ENCODE results near the gene GOLGA6L10.
"Not testable (repeated sequence)": the region's sequence is repeated elsewhere in the genome, so short reads cannot be mapped to it uniquely, and the experiment has no call there.

GOLGA6L10 gene, protein sequence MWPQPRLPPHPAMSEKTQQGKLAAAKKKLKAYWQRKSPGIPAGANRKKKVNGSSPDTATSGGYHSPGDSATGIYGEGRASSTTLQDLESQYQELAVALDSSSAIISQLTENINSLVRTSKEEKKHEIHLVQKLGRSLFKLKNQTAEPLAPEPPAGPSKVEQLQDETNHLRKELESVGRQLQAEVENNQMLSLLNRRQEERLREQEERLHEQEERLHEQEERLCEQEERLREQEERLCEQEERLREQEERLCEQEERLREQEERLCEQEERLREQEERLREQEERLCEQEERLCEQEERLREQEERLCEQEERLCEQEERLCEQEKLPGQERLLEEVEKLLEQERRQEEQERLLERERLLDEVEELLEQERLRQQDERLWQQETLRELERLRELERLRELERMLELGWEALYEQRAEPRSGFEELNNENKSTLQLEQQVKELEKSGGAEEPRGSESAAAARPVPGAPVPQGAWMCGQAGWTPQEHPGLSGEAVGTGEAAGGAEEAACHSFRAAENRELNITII

DNA sequence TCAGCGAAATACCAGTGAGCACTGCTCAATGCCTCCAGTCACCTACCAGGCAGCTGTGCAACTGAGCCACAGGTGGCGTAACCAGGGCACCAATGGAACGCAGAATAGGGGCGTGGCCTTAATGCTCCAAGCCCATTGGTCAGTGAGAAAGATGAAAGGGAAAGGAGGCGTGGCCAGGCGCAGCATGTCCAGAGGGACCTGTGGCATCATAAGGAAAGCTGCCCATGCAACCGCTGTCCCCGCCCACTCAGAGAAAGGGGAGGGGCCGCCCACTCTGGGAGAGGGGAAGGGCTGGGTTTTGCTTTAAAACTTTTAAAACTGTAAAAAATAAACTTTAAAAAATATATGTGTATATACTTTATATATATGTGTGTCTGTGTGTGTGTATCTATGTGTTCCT, at the start of gene GOLGA6L10:
Gene GOLGA6L10, minus strand, starts transcription at position 101 of the 400 bp plus-strand sequence. Its CDS starts 100 bp downstream, at position 1.
- not testable (repeated sequence) for H3K27ac ChIP-seq (ENCODE audit: low read length); H3K27me3 ChIP-seq (ENCODE audit: control insufficient read depth, insufficient read depth, low read length); H3K9ac ChIP-seq (ENCODE audit: low read length); H3K4me3 ChIP-seq (ENCODE audit: low read length); H3K4me1 ChIP-seq (ENCODE audit: control insufficient read depth, low read depth, low read length); H3K9me3 ChIP-seq (ENCODE audit: control insufficient read depth, low read depth, low read length); H3K36me3 ChIP-seq (ENCODE audit: control insufficient read depth, low read depth, low read length)

GRCh38 chr15:82398785-82399184, 49.5 kb upstream of the GOLGA6L10 start:
- Histone ChIP-seq H3K9me3 (ENCODE audit: control insufficient read depth, low read depth, low read length) (no peaks in the 10 kb centered on the region), H3K9ac (ENCODE audit: low read length) (no peak overlapping the region), H3K4me1 (ENCODE audit: control insufficient read depth, low read depth, low read length) (peaks cover 13% of the 10 kb centered on the region), H3K36me3 (ENCODE audit: control insufficient read depth, low read depth, low read length) (no peaks in the 10 kb centered on the region), H3K27me3 (ENCODE audit: control insufficient read depth, insufficient read depth, low read length) (no peaks in the 10 kb centered on the region), H3K27ac (ENCODE audit: low read length) (no peak overlapping the region), H3K4me3 (ENCODE audit: low read length) (no peak overlapping the region)

- Histone ChIP-seq H3K36me3 (ENCODE audit: control insufficient read depth, low read depth, low read length) (no peaks in the 10 kb centered on the region), H3K4me1 (ENCODE audit: control insufficient read depth, low read depth, low read length) (peaks cover 13% of the 10 kb centered on the region), H3K4me3 (ENCODE audit: low read length) (no peak overlapping the region), H3K27ac (ENCODE audit: low read length) (no peak overlapping the region), H3K9ac (ENCODE audit: low read length) (no peak overlapping the region), H3K9me3 (ENCODE audit: control insufficient read depth, low read depth, low read length) (no peaks in the 10 kb centered on the region), H3K27me3 (ENCODE audit: control insufficient read depth, insufficient read depth, low read length) (no peaks in the 10 kb centered on the region)
These were observed 48.5 kb upstream of the GOLGA6L10 start for GRCh38 chr15:82397817-82398216.

- peaks cover 13% of the 10 kb centered on the region for H3K4me1 ChIP-seq (ENCODE audit: control insufficient read depth, low read depth, low read length)
- H3K9me3 ChIP-seq (ENCODE audit: control insufficient read depth, low read depth, low read length); H3K4me3 ChIP-seq (ENCODE audit: low read length); H3K27me3 ChIP-seq (ENCODE audit: control insufficient read depth, insufficient read depth, low read length); H3K36me3 ChIP-seq (ENCODE audit: control insufficient read depth, low read depth, low read length); H3K27ac ChIP-seq (ENCODE audit: low read length); H3K9ac ChIP-seq (ENCODE audit: low read length): not testable (repeated sequence)
These were observed 46.5 kb upstream of the GOLGA6L10 start for GRCh38 chr15:82395788-82396187.

DNA sequence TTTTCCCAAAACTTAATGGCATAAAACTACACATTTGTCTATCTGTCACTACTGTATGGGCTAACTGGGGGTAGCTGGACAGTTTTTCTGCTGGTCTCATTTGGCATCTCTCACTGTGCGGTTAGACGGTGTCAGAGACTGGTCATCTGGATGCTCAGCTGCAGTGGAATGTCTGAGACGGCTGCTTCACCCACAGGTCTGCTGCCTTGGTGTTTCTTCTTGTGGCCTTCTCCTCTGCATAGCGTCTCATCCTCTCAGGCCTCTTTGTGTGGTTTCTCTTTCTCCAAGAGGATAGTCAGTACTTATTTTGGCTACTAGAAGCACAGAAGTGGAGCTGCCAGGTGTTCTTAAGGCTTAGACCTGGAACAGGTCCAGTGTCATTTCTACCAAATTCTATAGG, 44.4 kb upstream of the GOLGA6L10 start:
- no peaks in the 10 kb centered on the region for H3K27me3 ChIP-seq (ENCODE audit: control insufficient read depth, insufficient read depth, low read length)
- H3K4me3 ChIP-seq (ENCODE audit: low read length), result no peak overlapping the region
- H3K36me3 ChIP-seq (ENCODE audit: control insufficient read depth, low read depth, low read length), result no peaks in the 10 kb centered on the region
- no peak overlapping the region for H3K9ac ChIP-seq (ENCODE audit: low read length)
- H3K27ac ChIP-seq (ENCODE audit: low read length), result no peak overlapping the region
- H3K4me1 ChIP-seq (ENCODE audit: control insufficient read depth, low read depth, low read length), result peaks cover 2% of the 10 kb centered on the region
- H3K9me3 ChIP-seq (ENCODE audit: control insufficient read depth, low read depth, low read length), result no peaks in the 10 kb centered on the region

- H3K36me3 ChIP-seq (ENCODE audit: control insufficient read depth, low read depth, low read length); H3K4me1 ChIP-seq (ENCODE audit: control insufficient read depth, low read depth, low read length); H3K9ac ChIP-seq (ENCODE audit: low read length); H3K27ac ChIP-seq (ENCODE audit: low read length); H3K27me3 ChIP-seq (ENCODE audit: control insufficient read depth, insufficient read depth, low read length); H3K4me3 ChIP-seq (ENCODE audit: low read length); H3K9me3 ChIP-seq (ENCODE audit: control insufficient read depth, low read depth, low read length): not testable (repeated sequence)
These were observed 42.8 kb upstream of the GOLGA6L10 start for GRCh38 chr15:82392077-82392476.

GRCh38 chr15:82390152-82390551, 40.9 kb upstream of the GOLGA6L10 start:
- not testable (repeated sequence) for H3K9me3 ChIP-seq (ENCODE audit: control insufficient read depth, low read depth, low read length); H3K4me1 ChIP-seq (ENCODE audit: control insufficient read depth, low read depth, low read length)

GRCh38 chr15:82387209-82387608, 37.9 kb upstream of the GOLGA6L10 start:
- H3K27ac ChIP-seq (ENCODE audit: low read length); H3K4me3 ChIP-seq (ENCODE audit: low read length); H3K4me1 ChIP-seq (ENCODE audit: control insufficient read depth, low read depth, low read length); H3K27me3 ChIP-seq (ENCODE audit: control insufficient read depth, insufficient read depth, low read length); H3K36me3 ChIP-seq (ENCODE audit: control insufficient read depth, low read depth, low read length); H3K9me3 ChIP-seq (ENCODE audit: control insufficient read depth, low read depth, low read length); H3K9ac ChIP-seq (ENCODE audit: low read length): not testable (repeated sequence)

More at GRCh38 chr15:82390152-82390551, 40.9 kb upstream of the GOLGA6L10 start:
- H3K27me3 ChIP-seq (ENCODE audit: control insufficient read depth, insufficient read depth, low read length); H3K36me3 ChIP-seq (ENCODE audit: control insufficient read depth, low read depth, low read length); H3K4me3 ChIP-seq (ENCODE audit: low read length); H3K27ac ChIP-seq (ENCODE audit: low read length); H3K9ac ChIP-seq (ENCODE audit: low read length): not testable (repeated sequence)

DNA sequence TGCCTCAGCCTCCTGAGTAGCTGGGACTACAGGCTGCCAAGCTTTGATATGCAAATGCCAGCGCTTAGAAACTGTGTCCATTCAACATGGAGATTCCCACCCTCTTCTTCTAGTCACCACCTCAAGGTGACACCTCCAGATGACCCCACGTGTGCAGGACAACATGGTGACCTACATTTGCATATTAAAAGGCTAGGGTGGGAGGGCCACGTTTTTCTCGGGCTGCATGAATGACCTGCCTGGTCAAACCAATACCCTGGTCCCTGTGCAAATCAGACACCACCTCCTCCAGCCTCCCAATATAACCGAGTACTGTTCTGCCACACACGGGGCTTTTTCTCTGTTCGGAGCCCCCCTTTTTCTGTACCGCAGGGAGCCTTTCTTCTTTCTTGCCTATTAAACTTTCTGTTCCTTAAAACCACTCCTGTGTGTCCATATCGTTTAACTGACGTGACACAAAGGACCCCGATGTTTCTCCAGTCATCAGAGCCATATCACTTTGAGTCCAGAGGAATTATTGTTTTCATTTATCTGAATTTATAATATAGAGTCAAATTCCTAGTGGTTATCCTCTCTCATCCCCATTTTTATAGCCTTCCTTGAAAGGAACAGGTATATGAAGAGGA, 32.2 kb upstream of the GOLGA6L10 start:
- H3K9ac ChIP-seq (ENCODE audit: low read length); H3K36me3 ChIP-seq (ENCODE audit: control insufficient read depth, low read depth, low read length); H3K27me3 ChIP-seq (ENCODE audit: control insufficient read depth, insufficient read depth, low read length); H3K9me3 ChIP-seq (ENCODE audit: control insufficient read depth, low read depth, low read length); H3K4me3 ChIP-seq (ENCODE audit: low read length); H3K27ac ChIP-seq (ENCODE audit: low read length): not testable (repeated sequence)
- peaks cover 12% of the 10 kb centered on the region for H3K4me1 ChIP-seq (ENCODE audit: control insufficient read depth, low read depth, low read length)

GRCh38 chr15:82379552-82379951, 30.3 kb upstream of the GOLGA6L10 start:
- not testable (repeated sequence) for H3K27me3 ChIP-seq (ENCODE audit: control insufficient read depth, insufficient read depth, low read length)

GRCh38 chr15:82373661-82374060, 24.4 kb upstream of the GOLGA6L10 start:
- H3K27me3 ChIP-seq (ENCODE audit: control insufficient read depth, insufficient read depth, low read length); H3K9me3 ChIP-seq (ENCODE audit: control insufficient read depth, low read depth, low read length); H3K4me3 ChIP-seq (ENCODE audit: low read length); H3K9ac ChIP-seq (ENCODE audit: low read length); H3K36me3 ChIP-seq (ENCODE audit: control insufficient read depth, low read depth, low read length); H3K4me1 ChIP-seq (ENCODE audit: control insufficient read depth, low read depth, low read length); H3K27ac ChIP-seq (ENCODE audit: low read length): not testable (repeated sequence)

More at GRCh38 chr15:82379552-82379951, 30.3 kb upstream of the GOLGA6L10 start:
- not testable (repeated sequence) for H3K9me3 ChIP-seq (ENCODE audit: control insufficient read depth, low read depth, low read length); H3K27ac ChIP-seq (ENCODE audit: low read length); H3K36me3 ChIP-seq (ENCODE audit: control insufficient read depth, low read depth, low read length); H3K9ac ChIP-seq (ENCODE audit: low read length); H3K4me3 ChIP-seq (ENCODE audit: low read length)
- peaks cover 12% of the 10 kb centered on the region for H3K4me1 ChIP-seq (ENCODE audit: control insufficient read depth, low read depth, low read length)

DNA sequence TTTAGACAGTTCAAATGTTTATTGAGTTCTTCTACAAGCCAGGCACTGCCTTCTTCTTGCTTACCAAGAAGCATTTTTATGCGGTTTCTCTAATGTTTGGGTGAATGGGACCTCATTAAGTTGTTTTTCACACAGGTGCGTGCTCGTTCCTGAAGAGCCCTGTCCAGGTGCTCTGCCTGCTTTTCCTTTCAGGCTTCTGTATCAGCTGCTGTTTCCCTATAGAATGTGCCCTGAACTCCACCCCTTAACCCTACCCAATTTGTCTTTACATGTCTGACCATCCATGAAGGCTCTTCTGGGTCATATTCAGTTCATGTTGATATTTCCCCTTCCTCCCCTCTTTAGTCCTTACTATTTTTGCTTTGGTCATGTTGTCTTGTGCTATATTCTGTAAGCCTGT, 22.4 kb upstream of the GOLGA6L10 start:
- H3K27ac ChIP-seq (ENCODE audit: low read length), result no peak overlapping the region
- no peaks in the 10 kb centered on the region for H3K9me3 ChIP-seq (ENCODE audit: control insufficient read depth, low read depth, low read length)
- no peaks in the 10 kb centered on the region for H3K27me3 ChIP-seq (ENCODE audit: control insufficient read depth, insufficient read depth, low read length)
- no peak overlapping the region for H3K4me3 ChIP-seq (ENCODE audit: low read length)
- H3K36me3 ChIP-seq (ENCODE audit: control insufficient read depth, low read depth, low read length), result no peaks in the 10 kb centered on the region
- no peak overlapping the region for H3K9ac ChIP-seq (ENCODE audit: low read length)
- H3K4me1 ChIP-seq (ENCODE audit: control insufficient read depth, low read depth, low read length), result peaks cover 4% of the 10 kb centered on the region
